ENCODE measurements around the gene OTOR.

OTOR gene

GRCh38 chr20:16714751-16715150 is 33.4 kb upstream of the OTOR start:
- ChIA-PET POLR2A (no interaction called here), CTCF (interaction anchor here (2.0 to 2.2 kb wide), 2 partner anchors 11 to 14 kb away, joined by 6 to 9 read pairs; no protein-coding TSS in a partner anchor)
- DNase-seq (ENCODE audit: extremely low spot score): no peak
- no peak for TF ChIP-seq CTCF (IDR thresholded peaks at IDR 0.05; ENCODE audit: control extremely low read depth, extremely low read depth, low read depth, missing control alignments)

- DNase-seq (ENCODE audit: extremely low spot score): no peak
- TF ChIP-seq CTCF (IDR thresholded peaks at IDR 0.05; ENCODE audit: control extremely low read depth, extremely low read depth, low read depth, missing control alignments): no peak
- ChIA-PET POLR2A (no interaction called here), CTCF (no interaction called here)
These were observed 28.7 kb upstream of the OTOR start for GRCh38 chr20:16719421-16719820.

GRCh38 chr20:16729080-16729479 is 19.1 kb upstream of the OTOR start:
- CTCF ChIA-PET: interaction anchor here (2.0 kb wide), 1 partner anchor 15 kb away, joined by 9 read pairs; no protein-coding TSS in a partner anchor
- POLR2A ChIA-PET: no interaction called here
- TF ChIP-seq CTCF (IDR thresholded peaks at IDR 0.05; ENCODE audit: control extremely low read depth, extremely low read depth, low read depth, missing control alignments): no peak
- no peak for DNase-seq (ENCODE audit: extremely low spot score)

GRCh38 chr20:16729565-16730460 is 18.3 kb upstream of the OTOR start, which contains the start of gene SNRPB2:
Gene SNRPB2 (plus strand): TSS chr20:16730026. CDS start chr20:16731703, 1,677 bp downstream.
- no peak for TF ChIP-seq CTCF (IDR thresholded peaks at IDR 0.05; ENCODE audit: control extremely low read depth, extremely low read depth, low read depth, missing control alignments)
- POLR2A ChIA-PET: no interaction called here
- peak; percentile 91 for DNase-seq (ENCODE audit: extremely low spot score)
- CTCF ChIA-PET: interaction anchor here (1.5 kb wide), 1 partner anchor 10 kb away, joined by 3 read pairs; no protein-coding TSS in a partner anchor

- DNase-seq (ENCODE audit: extremely low spot score): no peak
- POLR2A ChIA-PET: no interaction called here
- TF ChIP-seq CTCF (IDR thresholded peaks at IDR 0.05; ENCODE audit: control extremely low read depth, extremely low read depth, low read depth, missing control alignments): no peak
- CTCF ChIA-PET: interaction anchor here (1.1 to 1.7 kb wide), 3 partner anchors 9 to 22 kb away, joined by 3 to 5 read pairs (median 4); partner anchors contain the start of gene OTOR
These were observed 15.5 kb upstream of the OTOR start for GRCh38 chr20:16732506-16733152.

GRCh38 chr20:16740365-16741072 is 7.6 kb upstream of the OTOR start:
- ChIA-PET POLR2A (no interaction called here), CTCF (interaction anchor here (1.2 to 1.9 kb wide), 3 partner anchors 10 to 62 kb away, joined by 3 to 5 read pairs (median 4); partner anchors contain the start of gene SNRPB2)
- no peak for TF ChIP-seq CTCF (IDR thresholded peaks at IDR 0.05; ENCODE audit: control extremely low read depth, extremely low read depth, low read depth, missing control alignments)
- DNase-seq (ENCODE audit: extremely low spot score): no peak
